Tibial nerve (tissue), 4 donors: ENCODE measurements around the gene BIRC6.

Experiments
- CTCF ChIP-seq, 5 experiments: fragments of 200-600 bp in 3 of 5; fragments of 450-650 bp in 2 of 5; sonication (generic) in 3 of 5; IDR thresholded peaks; one replicate each; pipeline ENCODE4 v1.5.1; 2016 to 2019; ENCODE audit warnings: antibody characterized with exemption in 5 of 5, mild to moderate bottlenecking in 3 of 5, moderate library complexity in 2 of 5
- EP300 ChIP-seq, 2 donors: sonication (generic); formaldehyde crosslinking; IDR thresholded peaks; one replicate each; pipeline ENCODE4 v1.6.1; 2017; ENCODE audit warnings: antibody characterized with exemption in 2 of 2, mild to moderate bottlenecking in 1 of 2
- POLR2A ChIP-seq, 2 donors: fragments of 450-650 bp; IDR thresholded peaks; one replicate each; pipeline ENCODE4 v1.6.1; 2017; ENCODE audit warnings: antibody characterized with exemption in 2 of 2, mild to moderate bottlenecking in 2 of 2, moderate library complexity in 2 of 2

GRCh38 chr2:32485399-32485798 is 128.6 kb downstream of the BIRC6 start:
- no peak for TF ChIP-seq CTCF (IDR thresholded peaks at IDR 0.05)
- TF ChIP-seq POLR2A (IDR thresholded peaks at IDR 0.05): no peak
- TF ChIP-seq EP300 (IDR thresholded peaks at IDR 0.05): no peak
